ENCODE results near the gene CELSR1. TPM values are rescaled to one million over a fixed set of nuclear protein-coding genes. Genes with fewer than 3 reads are reported as not detected.

CELSR1 gene
- total and polyA plus RNA-seq, 2 of the 13 experiments (the other 11 are each of a cell fraction or from before 2014, with no cell fraction given): 0.78 to 1.8 TPM

GRCh38 chr22:46563381-46564083, 26.1 kb upstream of the CELSR1 start (continued):
- no peak for TF ChIP-seq ZNF446 (CRISPR knock-in tag; IDR thresholded peaks at IDR 0.05)
- no peak for TF ChIP-seq ZNF775 (CRISPR knock-in tag; IDR thresholded peaks at IDR 0.05; ENCODE audit: borderline replicate concordance)
- TF ChIP-seq CAMTA2 (CRISPR knock-in tag; IDR thresholded peaks at IDR 0.05; ENCODE audit: borderline replicate concordance): 0 out of 2 replicates have a peak, but pooled peaks have one; percentile 60
- TF ChIP-seq GABPB1 (CRISPR knock-in tag; IDR thresholded peaks at IDR 0.05): peak; percentile 61
- no peak for TF ChIP-seq KAT2B (IDR thresholded peaks at IDR 0.05; ENCODE audit: borderline replicate concordance, low read depth, low read length)
- TF ChIP-seq ZNF362 (CRISPR knock-in tag; IDR thresholded peaks at IDR 0.05; ENCODE audit: borderline replicate concordance): no peak
- TF ChIP-seq PHF5A (CRISPR knock-in tag; IDR thresholded peaks at IDR 0.05; ENCODE audit: low read depth, unreplicated experiment): no peak
- TF ChIP-seq FOSL1 (CRISPR knock-in tag; IDR thresholded peaks at IDR 0.05; ENCODE audit: borderline replicate concordance): no peak
- no peak for TF ChIP-seq NR2F1 (CRISPR knock-in tag; IDR thresholded peaks at IDR 0.05)
- no peak for TF ChIP-seq HES4 (CRISPR knock-in tag; IDR thresholded peaks at IDR 0.05; ENCODE audit: borderline replicate concordance)
- 0 out of 2 replicates have a peak, but pooled peaks have one; percentile 9 for TF ChIP-seq ATF2 (CRISPR knock-in tag; IDR thresholded peaks at IDR 0.05)
- TF ChIP-seq NRL (CRISPR knock-in tag; IDR thresholded peaks at IDR 0.05; ENCODE audit: borderline replicate concordance): peak; percentile 72; the same call in 1 of the 2 replicates
- peak; percentile 62; the same call in 1 of the 2 replicates for TF ChIP-seq ZNF646 (CRISPR knock-in tag; IDR thresholded peaks at IDR 0.05)
